KBM-7 (cell line): ENCODE measurements around the gene RARA.
"Not testable (repeated sequence)": the region's sequence is repeated elsewhere in the genome, so short reads cannot be mapped to it uniquely, and the experiment has no call there.

Experiments
- DNase-seq: peaks from one replicate; pipeline ENCODE4 v3.0.0-alpha.2; 2015
- in situ Hi-C: fragments of 300-500 bp; cut with MboI; formaldehyde crosslinking; loops from 2 replicates; pipeline ENCODE4 v1.14.3; 2020; ENCODE audit warnings: low sequenced_read_pairs, low pct_unique_long_range_greater_than_20kb, mixed read lengths

Gene RARA

DNA sequence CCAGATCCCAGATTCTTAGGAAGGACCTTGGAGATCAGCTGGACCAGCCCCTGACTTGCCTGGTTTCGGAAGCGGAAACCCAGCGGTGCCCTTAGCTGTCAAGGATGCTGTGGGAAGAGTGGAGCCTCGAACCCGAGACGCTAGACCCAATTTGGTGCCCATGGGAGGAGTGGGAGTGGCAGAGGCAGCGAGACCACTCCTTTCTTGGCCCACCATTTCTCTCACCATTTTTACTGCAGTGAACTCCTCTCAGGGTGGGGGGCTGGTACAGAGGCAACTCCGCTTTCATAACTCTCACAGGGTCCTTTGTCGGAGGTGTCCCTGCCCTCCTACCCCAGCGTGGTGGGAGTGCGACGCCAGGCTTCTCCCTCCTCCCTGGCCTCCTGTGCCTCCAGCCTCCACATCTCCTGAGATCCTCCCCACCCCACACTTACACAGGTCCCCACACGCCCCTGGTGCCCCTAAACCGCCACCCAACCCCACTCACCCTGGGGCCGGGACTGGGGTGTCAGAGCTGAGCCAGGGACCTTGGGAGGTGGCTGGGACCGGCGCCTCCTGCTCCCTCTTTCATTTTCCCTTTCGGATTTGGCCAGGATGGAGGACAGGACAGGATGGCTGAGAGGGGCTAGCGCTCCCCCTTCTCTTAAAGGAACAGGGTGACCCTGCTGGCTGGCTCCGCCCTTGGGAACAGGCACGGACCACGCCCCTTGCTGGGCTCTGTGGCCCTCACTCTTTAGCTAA, 55.3 kb downstream of the RARA start, which contains the start of gene GJD3:
TSS of gene GJD3 (minus strand) at position 617 of the 741 bp plus-strand sequence. CDS start 922 bp downstream, outside the sequence.
- in situ Hi-C loops: no loop called here
- no peak for DNase-seq

DNA sequence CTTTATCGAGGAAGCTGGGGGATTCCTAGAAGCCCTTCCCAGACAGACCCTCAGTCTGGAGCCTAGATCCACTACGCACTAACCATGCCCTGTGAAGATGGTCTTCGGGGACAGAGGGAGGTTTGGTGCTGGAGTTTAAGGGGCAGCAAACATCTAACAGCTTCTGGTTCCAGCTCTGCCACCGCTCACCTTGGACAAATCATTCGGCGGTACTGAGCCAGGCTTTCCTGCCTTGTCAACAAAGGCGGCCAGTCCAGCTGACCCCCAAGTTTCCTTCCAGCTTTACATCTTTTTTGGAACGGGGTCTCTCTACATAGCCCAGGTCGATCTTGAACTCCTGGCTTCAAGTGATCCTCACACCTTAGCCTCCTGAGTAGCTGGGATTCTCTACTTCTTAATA, 55.9 kb downstream of the RARA start:
- DNase-seq: no peak
- in situ Hi-C loops: no loop called here

DNA sequence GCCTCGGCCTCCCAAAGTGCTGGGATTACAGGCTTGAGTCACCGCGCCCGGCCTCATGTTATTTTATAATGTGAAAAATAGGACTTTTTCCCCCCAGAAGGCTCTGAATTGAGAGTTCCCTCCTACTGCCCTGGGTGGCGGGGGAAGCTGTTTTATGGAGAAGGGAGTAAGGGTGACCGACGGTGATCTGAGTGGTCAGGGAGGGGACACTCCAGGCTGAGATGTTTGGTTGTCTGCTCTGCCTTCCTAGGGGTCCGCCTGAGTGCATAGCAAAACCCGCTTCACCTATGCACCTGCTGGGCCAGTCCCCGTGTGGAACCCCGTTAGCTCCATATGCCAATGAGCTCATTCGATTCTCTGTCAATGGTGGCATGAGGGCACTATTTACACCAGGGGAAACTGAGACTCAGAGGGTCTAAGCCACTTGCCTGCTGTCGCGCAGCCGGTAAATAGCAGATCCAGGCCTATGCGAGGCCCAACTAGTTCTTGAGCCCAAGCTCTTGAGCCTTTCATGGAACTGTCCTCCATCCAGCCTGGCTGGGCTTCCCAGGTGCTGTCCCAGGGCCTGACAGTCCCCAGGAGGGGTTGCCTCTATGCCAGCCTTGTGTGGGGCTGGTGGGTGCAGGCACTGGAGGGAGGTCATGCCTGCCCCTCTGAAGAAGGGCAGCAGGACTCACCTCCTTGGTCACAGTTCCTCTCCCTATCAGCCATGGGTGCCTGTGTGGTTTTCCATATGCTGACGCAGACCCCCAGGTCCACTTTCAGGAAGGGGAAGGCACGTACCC, 57.3 kb downstream of the RARA start:
- in situ Hi-C loops: no loop called here
- DNase-seq: no peak

DNA sequence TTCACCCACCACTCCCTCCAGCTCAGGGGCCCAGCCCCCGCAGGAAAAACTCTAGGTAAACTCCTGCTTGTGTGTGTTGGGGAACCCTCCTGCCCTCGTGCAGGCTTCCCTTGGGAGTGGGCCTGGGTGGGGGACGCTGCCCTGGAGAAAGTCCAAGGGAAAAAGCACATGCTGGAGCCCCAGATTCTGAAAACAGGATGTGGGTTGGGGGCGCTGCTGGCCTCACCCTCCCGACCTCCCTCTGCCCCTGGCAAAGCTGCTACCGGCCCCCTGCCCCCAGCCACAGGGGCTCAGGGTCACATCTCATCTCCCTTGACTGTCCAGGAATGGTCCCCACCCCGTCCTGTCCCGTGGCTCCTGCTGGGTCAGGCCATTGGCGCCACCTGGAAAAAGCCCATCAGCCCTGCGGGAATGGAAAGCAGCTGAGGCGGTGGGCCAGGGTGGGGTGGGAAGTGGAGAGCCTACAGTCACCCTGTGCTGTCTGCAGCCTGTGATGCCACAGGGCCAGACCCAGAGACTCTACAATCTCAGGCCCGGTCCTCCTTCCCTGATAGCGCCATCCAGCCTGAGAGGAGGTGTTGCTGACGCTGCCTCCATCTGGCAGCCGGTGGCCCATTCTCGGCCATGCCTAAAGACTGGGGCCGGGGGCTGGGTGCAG, 58.0 kb downstream of the RARA start:
- no peak for DNase-seq
- in situ Hi-C loops: no loop called here

DNA sequence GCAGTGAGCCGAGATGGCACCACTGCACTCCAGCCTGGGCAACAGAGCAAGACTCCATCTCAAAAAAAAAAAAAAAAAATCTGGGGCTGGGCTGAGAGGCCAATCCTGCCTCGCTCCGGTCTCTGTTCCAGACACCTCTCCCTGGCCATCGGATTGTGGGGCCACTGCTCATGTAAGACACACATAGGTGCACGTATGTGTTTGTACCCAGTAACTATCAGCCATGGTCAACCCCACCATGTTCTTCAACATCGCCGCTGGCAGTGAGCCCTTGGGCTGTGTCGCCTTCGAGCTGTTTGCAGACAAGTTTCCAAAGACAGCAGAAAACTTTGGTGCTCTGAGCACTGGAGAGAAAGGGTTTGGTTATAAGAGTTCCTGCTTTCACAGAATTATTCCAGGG, 58.7 kb downstream of the RARA start:
- DNase-seq, in situ Hi-C loops: not testable (repeated sequence)

DNA sequence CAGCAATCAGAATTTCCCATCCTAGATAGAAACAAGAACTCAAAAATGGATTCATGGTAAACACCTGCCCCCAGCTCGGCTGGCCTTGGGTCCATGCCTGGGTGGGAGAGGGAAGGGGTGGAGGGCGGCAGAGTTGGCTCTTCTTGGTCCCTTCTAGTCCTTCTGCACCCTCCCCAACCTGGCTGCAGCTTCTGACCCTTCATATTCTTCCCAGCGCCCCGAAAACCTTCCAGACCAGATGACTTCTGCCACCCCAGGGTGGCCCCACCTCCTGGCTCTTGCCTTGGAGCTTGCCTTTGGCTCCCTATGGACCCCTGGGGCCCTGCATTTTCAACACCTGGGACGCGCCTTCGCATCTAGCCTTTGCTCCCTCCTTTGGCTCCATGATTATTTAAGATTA, 60.9 kb downstream of the RARA start:
- in situ Hi-C loops: no loop called here
- no peak for DNase-seq

DNA sequence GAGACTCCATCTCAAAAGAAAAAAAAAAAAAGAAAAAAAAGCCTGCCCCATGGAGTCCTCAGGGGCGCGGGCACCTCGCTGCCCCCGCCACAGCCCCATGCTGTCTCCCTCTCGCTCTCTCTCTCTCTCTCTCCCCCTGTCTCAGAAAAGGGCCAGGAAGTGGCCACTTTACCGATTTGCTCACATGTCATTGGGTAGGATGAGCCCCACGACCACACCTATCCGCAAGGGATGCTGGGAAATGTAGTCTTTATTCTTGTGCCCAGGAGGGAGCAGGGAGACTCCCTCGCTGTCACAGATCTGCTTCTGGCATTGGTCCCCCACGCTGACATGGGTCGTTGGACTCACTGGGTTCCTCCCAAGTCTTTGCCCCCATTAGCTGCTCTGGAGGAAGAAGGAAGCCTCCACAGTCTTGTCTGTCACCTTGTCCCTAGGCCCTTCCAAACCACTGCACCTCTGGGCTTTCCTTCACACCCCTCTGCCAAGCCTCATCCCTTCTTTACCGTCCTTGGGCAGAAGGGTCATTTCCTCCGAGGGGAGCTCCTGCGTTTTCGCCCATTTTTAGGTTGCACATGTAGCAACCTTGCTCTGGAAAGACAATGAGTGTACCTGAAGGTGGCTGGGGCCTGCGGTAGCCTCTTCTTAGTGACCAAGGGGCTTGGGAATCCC, 62.4 kb downstream of the RARA start:
- DNase-seq: peak; percentile 26
- in situ Hi-C loops: no loop called here

DNA sequence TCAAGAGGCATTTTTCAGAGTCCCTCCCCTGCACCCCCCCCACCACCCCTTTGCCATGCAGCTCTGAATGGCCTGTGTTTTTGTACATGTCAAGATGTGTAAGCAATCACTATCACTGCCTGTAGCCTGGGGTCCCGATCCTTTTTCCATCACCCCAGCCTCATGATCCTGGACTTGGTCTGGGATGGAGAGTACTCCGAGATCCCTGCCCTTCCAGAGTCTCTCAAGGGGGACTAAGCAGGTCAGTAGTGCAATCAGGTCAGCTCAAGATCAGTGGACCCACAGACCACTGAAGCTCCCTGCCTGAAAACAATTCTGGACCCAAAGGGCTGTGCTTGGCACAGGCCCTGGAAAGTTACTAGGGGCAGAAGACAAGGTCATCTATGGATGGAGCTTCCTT, 63.1 kb downstream of the RARA start:
- DNase-seq: no peak
- in situ Hi-C loops: no loop called here

DNA sequence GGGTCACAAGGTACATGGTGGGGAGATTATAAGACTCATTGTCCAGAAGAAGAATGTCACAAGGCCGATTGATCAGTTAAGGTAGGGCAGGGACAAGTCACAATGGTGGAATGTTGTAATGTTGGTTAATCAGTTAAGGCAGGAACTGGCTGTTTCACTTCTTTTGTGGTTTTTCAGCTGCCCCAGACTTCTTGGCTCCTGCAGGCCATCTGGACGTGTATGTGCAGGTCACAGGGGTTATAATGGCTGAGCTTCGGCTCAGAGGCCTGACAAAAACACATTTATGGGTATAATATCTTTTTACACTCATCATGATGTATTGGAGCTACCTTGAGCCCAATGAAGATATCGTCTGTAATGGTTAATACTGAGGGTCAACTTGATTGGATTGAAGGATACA, 63.7 kb downstream of the RARA start:
- in situ Hi-C loops, DNase-seq: not testable (repeated sequence)

DNA sequence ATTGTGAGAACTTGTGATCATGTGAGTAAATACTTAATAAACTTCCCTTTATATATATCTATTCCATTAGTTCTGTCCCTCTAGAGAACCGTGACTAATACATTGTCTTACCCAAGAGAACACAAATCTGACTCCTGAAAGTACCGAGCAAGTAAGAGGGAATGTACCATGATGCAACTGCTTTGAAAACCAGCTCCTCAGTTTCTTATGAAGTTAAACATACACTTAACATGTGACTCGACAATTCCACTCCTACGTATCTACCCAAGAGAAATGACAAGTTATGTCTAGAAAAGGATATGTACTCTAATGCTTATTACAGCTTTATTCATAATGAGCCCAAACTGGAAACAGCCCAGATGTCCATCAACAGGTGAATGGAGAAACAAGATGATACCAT, 64.3 kb downstream of the RARA start:
- in situ Hi-C loops: no loop called here
- no peak for DNase-seq

DNA sequence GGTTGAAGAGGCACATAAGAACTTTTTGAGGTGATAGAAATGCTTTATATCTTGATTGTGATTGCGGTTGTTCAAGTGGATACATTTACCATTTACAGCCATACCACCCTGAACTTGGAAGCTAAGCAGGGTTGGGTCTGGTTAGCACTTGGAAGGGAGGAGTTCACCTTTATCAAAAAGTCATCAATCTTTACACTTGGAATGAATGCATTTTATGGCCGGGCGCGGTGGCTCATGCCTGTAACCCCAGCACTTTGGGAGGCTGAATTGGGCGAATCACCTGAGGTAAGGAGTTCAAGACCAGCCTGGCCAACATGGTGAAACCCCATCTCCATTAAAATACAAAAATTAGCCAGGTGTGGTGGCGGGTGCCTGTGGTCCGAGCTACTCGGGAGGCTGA, 65.0 kb downstream of the RARA start:
- DNase-seq: no peak
- in situ Hi-C loops: no loop called here

DNA sequence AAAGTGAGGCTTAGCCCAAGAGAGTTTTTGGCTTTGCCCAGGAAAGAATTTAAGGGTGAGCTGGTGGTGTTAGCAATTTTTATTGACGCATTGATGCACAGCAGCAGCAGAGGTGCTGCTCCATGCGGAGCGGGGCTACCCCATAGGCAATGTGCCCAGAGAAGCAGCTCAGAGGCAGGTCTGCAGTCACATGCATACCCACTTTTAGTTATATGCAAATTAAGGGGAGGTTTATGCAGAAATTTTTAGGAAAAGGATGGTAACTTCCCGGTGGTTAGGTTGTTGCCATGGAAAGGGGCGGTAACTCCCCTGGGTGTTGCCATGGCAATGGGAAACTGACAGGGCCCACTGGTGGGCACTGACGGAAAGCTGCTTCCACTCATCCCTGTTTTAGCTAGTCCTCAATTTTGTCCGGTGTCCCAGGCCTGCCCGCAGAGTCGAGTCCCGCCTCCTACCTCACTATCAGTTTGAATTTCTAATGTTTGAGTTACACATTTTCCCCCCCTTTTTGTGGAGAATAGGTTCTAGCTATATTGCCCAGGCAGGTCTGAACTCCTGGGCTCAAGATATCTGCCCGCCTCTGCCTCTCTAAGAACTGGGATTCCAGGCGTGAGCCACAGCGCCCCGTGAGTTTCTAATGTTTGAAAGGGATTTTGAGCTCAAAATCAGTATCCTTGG, 66.0 kb downstream of the RARA start:
- in situ Hi-C loops: no loop called here
- DNase-seq: no peak

DNA sequence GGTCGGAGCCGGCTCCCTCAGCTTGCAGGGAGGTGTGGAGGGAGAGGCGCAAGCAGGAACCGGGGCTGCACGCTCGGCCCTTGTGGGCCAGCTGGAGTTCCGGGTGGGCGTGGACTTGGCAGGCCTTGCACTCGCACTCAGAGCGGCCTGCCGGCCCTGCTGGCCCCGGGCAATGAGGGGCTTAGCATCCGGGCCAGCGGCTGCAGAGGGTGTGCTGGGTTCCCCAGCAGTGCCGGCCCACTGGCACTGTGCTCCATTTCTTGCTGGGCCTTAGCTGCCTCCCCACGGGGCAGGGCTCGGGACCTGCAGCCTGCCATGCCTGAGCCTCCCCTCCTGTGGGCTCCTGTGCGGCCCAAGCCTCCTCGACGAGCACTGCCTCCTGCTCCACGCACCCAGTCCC, 66.8 kb downstream of the RARA start:
- in situ Hi-C loops, DNase-seq: not testable (repeated sequence)

DNA sequence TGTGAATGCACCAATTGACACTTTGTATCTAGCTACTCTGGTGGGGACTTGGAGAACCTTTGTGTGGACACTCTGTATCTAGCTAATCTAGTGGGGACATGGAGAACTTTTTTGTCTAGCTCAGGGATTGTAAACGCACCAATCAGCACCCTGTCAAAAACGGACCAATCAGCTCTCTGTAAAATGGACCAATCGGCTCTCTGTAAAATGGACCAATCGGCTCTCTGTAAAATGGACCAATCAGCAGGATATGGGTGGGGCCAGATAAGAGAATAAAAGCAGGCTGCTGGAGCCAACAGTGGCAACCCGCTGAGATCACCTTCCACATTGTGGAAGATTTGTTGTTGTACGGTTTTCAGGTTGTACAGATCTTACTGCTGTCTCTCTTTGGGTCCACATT, 67.6 kb downstream of the RARA start:
- DNase-seq, in situ Hi-C loops: not testable (repeated sequence)

DNA sequence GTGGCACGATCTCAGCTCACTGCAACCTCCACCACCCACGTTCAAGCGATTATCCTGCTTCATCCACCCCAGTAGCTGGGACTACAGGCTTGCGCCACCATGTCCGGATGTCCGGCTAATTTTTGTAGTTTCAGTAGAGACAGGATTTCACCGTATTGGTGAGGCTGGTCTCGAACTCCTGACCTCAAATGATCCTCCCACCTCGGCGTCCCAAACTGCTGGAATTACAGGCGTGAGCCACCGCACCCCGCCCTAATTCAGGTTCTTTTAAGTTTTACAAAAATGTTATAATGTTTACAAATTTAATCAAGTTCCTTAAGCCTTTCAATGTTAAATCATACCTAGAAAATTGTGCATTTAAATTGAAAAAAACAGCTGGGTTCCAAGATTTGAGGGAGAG, 68.9 kb downstream of the RARA start:
- in situ Hi-C loops: no loop called here

DNA sequence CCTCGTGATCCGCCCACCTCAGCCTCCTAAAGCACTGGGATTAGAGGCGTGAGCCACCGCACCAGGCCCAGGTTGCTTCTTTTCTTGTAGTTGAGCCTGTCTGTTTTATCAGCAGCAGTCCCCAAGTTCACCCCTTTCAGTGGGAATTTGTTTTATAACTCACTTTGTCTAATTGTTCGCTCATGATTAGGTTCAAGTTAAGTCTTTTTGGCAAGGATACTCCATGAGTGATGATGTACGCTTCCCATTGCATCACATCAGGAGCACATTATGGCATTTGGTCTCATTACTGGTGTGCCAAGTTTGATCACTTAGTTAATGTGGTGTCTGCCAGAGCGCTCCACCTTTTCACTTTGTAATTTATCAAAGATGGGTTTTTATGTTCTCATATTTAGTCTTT, 70.0 kb downstream of the RARA start:
- in situ Hi-C loops: no loop called here
- DNase-seq: no peak

More for the DNA sequence above, 68.9 kb downstream of the RARA start:
- DNase-seq: no peak

DNA sequence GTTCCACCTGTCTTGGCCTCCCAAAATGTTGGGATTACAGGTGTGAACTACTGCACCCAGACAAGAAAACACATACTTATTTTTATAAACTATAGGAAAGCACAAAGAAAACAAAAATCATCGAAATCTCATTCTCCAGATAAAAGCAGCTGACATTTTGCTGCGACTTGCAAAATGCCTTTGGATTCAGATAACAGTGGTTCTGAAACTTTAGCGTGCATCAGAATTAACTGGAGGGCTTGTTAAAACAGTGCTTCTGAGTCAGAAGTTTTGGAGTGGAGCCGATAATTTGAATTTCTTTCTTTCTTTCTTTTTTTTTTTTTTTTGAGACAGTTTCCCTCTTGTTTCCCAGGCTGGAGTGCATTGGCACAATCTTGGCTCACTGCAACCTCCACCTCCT, 73.3 kb downstream of the RARA start:
- in situ Hi-C loops: no loop called here
- no peak for DNase-seq

DNA sequence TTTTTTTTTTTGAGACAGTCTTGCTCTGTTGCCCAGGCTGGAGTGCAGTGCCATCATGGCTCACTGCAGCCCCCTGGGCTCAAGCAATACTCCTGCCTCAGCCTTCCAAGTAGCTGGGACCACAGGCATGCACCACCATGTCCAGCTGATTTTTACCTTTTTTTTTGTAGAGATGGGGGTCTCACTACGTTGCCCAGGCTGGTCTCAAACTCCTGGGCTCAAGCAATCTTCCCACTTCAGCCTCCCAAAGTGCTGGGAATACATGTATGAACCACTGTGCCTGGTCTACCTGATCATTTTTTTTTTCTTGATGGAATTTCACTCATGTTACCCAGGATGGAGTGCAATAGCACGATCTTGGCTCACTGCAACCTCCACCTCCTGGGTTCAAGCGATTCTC, 77.6 kb downstream of the RARA start:
- in situ Hi-C loops, DNase-seq: not testable (repeated sequence)

DNA sequence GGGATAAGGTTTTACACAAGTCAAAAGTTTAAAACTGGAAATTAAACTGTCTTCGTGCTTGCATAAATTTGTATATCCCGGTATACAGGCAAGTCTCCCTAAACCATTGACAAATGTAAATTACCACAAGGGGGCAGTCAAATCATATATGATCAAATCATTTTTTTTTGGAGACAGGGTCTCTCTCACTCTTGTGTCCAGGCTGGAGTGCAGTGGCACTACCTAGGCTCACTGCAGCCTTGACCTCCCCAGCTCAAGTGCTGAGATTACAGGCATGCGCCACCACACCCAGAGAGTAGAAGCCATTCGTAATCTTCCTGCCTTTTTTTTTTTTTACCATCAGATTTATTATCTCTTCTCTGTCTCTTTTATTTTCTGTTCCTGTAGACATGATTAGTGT, 90.2 kb downstream of the RARA start:
- peak; percentile 74 for DNase-seq
- in situ Hi-C loops: no loop called here
